ENCODE results near the gene PANK1. TPM values are rescaled to one million over a fixed set of nuclear protein-coding genes. Genes with fewer than 3 reads are reported as not detected.

The PANK1 gene
- total and polyA plus RNA-seq, 9 of the 15 experiments (the other 6 are each of a cell fraction or from before 2014, with no cell fraction given), result 1.7 to 10.7 (median 6.5) TPM

GRCh38 chr10:89611282-89611681 lies 33.8 kb downstream of the PANK1 start (continued):
- no peak for TF ChIP-seq BCLAF1 (IDR thresholded peaks at IDR 0.05; ENCODE audit: borderline replicate concordance in 1 of 2, control insufficient read depth in 1 of 2, low read depth in 2 of 2, low read length in 1 of 2)
- no peak for TF ChIP-seq THAP12 (CRISPR knock-in tag; IDR thresholded peaks at IDR 0.05)
- TF ChIP-seq TAL1 (IDR thresholded peaks at IDR 0.05), result no peak
- TF ChIP-seq ZNF24 (IDR thresholded peaks at IDR 0.05), result no peak

- no peaks in the 10 kb centered on the region for H3K9me3 ChIP-seq (replicated peaks; ENCODE audit: control insufficient read depth, insufficient read depth, low read depth, low read length)
- H3K4me1 ChIP-seq (replicated peaks in 1 of 2; ENCODE audit: control insufficient read depth in 2 of 2, insufficient read depth in 2 of 2, low read length in 2 of 2), result peaks cover 0 to 3% of the 10 kb centered on the region in 2 experiments; a peak in 1 of 5 replicates
- 6% methylated on average over 2 of the region's 2 CpGs for WGBS (ENCODE audit: insufficient coverage, low coverage, missing lambda C conversion rate)
- no peaks in the 10 kb centered on the region for H3K79me2 ChIP-seq (ENCODE audit: control insufficient read depth, insufficient read depth, low read length)
- no peaks in the 10 kb centered on the region for H3K9me1 ChIP-seq (ENCODE audit: control insufficient read depth, insufficient read depth, low read length)
- H3K4me2 ChIP-seq (ENCODE audit: insufficient read depth, low read length), result no peak overlapping the region
- peak in 3 of 4 experiments; percentile 8 to 59 (median 11) for DNase-seq (ENCODE audit: extremely low read depth in 1 of 4, low spot score in 3 of 4)
- H4K20me1 ChIP-seq (replicated peaks; ENCODE audit: control insufficient read depth, insufficient read depth, low read length), result no peaks in the 10 kb centered on the region
- no TSS peak for BruUV-seq (replicated peaks)
- H3K9ac ChIP-seq (ENCODE audit: insufficient read depth in 1 of 2, low read depth in 2 of 2, low read length in 2 of 2), result no peak overlapping the region
- peak; percentile 95 for ATAC-seq
- no peaks in the 10 kb centered on the region for H3K27me3 ChIP-seq (ENCODE audit: control insufficient read depth in 2 of 2, insufficient read depth in 2 of 2, low read length in 2 of 2)
- in situ Hi-C loops (cut with MboI), result no loop called here
- no peak overlapping the region for H3K4me3 ChIP-seq
- peak overlapping the region; percentile 52; the same call in 2 of the 3 replicates for H3K27ac ChIP-seq (ENCODE audit: extremely low read depth, low read depth, low read length)
- ChIA-PET CTCF (ENCODE audit: low intra/inter-chr PET ratio) (no interaction called here), POLR2A (interaction anchor here (1.0 kb wide), 1 partner anchor 17 kb away, joined by 3 read pairs; no protein-coding TSS in a partner anchor)
- intact Hi-C loops (cut with micrococcal nuclease), result no loop called here
- H2AFZ ChIP-seq (ENCODE audit: low read depth, low read length), result no peak overlapping the region
- H3K36me3 ChIP-seq (ENCODE audit: control insufficient read depth, insufficient read depth, low read length), result peaks cover 22% of the 10 kb centered on the region; the same call in 2 of the 3 replicates
- peak; percentile 54 for FAIRE-seq
- no peak for TF ChIP-seq ZSCAN29 (IDR thresholded peaks at IDR 0.05)
- no peak for TF ChIP-seq CC2D1A (IDR thresholded peaks at IDR 0.05)
- no peak for TF ChIP-seq ZC3H8 (IDR thresholded peaks at IDR 0.05)
- TF ChIP-seq ETV6 (IDR thresholded peaks at IDR 0.05; ENCODE audit: borderline replicate concordance in 1 of 2, low read depth in 2 of 2, low read length in 1 of 2), result no peak
- no peak for TF ChIP-seq ETV6 (CRISPR knock-in tag; IDR thresholded peaks at IDR 0.05; ENCODE audit: borderline replicate concordance)
- no peak for TF ChIP-seq CHD4 (IDR thresholded peaks at IDR 0.05; ENCODE audit: insufficient read depth, insufficient replicate concordance, low read depth, low read length, poor library complexity, severe bottlenecking)
- no peak for TF ChIP-seq ARID4B (CRISPR knock-in tag; IDR thresholded peaks at IDR 0.05)
Measured at GRCh38 chr10:89609833-89610346, 35.2 kb downstream of the PANK1 start.
